GM12873 (cell line): ENCODE results near the gene CD8B.
"Not testable (repeated sequence)": the region's sequence is repeated elsewhere in the genome, so short reads cannot be mapped to it uniquely, and the experiment has no call there.

Experiments used
- TF ChIP-seq, protein P1 (sequence below): IDR thresholded peaks from 2 replicates; pipeline ENCODE4 v1.5.1; 2012; ENCODE audit warnings: low read depth, mild to moderate bottlenecking, moderate library complexity, low read length, control low read depth; ENCODE audit not compliant: insufficient read depth; ENCODE audit errors: missing control alignments

The CD8B gene

DNA sequence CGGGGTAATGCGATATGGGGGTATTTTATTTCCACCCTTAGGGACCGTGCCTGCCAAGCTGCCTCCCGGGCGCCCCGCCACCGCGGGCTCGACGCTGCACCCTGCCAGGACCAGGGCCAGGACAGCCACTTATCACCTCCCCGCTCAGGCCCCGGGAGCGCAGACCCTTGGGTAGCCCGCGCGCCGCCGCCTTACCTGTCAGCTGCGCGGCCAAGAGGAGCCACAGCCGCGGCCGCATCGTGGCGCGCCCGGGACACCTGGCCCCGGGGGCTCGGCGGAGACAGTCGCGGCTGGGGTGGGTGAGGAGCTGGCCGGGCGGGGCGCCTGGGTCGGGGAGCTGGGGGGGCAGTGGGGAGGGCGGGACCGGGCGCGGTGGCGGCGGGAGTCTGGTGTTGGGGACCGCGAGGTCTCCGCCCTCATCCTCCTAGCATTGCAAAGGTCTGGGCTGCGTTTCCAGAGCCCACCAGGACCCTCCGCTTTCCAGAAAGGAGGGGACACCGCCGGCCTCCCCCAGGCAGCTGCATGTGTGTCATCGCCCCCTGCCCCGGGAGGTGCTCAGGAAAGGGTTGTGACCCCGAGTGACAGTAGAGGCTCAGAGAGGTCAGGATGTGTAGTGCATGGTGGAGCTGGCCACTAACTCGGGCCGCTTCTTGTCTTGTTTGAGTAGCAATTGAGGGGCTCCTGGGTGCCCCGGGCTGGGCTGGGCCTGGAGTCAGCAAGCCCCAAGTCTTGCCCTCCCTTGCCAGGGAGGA, at the start of gene CD8B:
Gene CD8B (minus strand): TSS at position 259 of the 752 bp plus-strand sequence. CDS start 21 bp downstream, at position 238.
- TF ChIP-seq, protein P1, sequence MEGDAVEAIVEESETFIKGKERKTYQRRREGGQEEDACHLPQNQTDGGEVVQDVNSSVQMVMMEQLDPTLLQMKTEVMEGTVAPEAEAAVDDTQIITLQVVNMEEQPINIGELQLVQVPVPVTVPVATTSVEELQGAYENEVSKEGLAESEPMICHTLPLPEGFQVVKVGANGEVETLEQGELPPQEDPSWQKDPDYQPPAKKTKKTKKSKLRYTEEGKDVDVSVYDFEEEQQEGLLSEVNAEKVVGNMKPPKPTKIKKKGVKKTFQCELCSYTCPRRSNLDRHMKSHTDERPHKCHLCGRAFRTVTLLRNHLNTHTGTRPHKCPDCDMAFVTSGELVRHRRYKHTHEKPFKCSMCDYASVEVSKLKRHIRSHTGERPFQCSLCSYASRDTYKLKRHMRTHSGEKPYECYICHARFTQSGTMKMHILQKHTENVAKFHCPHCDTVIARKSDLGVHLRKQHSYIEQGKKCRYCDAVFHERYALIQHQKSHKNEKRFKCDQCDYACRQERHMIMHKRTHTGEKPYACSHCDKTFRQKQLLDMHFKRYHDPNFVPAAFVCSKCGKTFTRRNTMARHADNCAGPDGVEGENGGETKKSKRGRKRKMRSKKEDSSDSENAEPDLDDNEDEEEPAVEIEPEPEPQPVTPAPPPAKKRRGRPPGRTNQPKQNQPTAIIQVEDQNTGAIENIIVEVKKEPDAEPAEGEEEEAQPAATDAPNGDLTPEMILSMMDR: not testable (repeated sequence)

DNA sequence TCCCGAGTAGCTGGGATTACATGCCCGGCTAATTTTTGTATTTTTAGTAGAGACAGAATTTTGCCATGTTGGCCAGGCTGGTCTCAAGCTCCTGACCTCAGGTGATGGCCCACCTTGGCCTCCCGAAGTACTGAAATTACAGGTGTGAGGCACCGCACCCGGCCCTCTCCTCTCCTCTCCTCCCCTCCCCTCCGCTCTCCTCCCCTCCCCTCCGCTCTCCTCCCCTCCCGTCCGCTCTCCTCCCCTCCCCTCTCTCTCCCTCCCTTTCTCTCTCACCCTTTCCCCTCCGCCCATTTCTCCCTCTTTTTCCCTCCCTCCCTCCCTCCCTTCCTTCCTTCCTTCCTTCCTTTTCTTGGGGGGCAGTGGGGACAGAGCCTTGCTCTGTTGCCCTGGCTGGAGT, 28.4 kb downstream of the CD8B start:
- TF ChIP-seq, protein P1: no peak

DNA sequence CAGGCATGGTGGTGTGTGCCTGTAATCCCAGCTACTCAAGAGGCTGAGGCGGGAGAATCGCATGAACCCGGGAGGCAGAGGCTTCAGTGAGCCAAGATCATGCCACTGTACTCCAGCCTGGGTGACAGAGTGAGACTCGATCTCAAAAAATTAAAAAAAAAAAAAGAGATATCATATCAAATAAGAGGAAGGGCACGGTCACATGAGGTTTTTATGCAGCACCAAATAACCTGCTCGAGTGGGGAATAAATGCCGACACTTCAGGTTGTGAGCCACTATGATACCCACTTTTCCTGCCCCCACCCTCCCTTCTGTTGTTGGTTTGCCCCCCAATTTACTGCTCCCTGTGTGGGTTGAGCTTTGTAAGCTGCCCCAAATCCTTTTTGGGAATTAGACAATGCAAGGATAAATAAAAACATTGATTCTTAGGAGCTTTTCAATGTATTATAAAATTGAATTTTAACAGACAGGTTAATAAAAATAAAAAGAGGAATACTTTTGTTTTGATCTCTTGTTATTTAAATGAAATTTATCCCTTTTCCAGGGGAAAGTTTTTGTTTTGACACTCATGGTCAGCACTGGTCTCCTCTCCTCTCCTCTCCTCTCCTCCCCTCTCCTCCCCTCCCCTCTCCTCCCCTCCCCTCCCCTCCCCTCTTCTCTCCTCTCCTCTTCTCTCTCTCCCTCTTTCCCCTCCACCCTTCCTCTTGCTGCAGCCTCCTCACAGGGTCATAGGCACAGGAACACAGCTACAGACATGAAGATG, 29.2 kb downstream of the CD8B start:
- TF ChIP-seq, protein P1: no peak

DNA sequence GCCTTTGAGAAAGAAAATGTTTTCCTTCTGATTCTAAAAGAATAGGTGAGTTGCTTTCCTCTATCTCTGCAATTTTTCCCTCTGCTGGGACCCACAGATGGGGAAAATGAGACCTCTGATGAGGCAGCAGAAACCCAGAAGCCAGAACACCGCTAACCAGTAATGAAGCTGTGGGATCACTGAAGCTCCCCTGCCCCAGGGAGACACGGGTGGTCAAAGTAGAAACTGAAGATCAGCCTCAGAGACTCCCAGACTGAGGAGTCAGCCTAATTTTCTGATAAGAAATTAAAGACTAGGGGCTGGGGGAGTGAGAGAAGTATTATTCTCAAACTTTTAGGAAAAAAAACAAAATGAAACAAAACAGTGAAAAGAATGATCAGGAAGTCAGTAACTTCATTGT, 30.1 kb downstream of the CD8B start:
- TF ChIP-seq, protein P1: no peak

DNA sequence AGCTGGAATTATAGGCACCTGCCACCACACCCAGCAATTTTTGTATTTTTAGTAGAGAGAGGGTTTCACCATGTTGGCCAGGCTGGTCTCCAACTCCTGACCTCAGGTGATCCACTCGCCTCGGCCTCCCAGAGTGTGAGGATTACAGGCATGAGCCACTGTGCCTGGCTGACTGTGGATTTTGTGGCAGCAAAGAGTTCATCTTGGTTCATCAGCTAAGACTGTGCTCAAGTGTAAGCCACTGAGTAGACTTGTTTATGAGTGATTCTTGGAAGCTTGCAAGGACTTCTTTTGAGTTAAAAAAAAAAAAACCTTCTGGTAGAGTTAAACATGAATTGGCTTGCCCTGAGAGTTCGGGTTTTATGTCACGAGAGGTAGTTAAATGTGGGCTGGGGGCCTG, 34.7 kb downstream of the CD8B start:
- TF ChIP-seq, protein P1: no peak

DNA sequence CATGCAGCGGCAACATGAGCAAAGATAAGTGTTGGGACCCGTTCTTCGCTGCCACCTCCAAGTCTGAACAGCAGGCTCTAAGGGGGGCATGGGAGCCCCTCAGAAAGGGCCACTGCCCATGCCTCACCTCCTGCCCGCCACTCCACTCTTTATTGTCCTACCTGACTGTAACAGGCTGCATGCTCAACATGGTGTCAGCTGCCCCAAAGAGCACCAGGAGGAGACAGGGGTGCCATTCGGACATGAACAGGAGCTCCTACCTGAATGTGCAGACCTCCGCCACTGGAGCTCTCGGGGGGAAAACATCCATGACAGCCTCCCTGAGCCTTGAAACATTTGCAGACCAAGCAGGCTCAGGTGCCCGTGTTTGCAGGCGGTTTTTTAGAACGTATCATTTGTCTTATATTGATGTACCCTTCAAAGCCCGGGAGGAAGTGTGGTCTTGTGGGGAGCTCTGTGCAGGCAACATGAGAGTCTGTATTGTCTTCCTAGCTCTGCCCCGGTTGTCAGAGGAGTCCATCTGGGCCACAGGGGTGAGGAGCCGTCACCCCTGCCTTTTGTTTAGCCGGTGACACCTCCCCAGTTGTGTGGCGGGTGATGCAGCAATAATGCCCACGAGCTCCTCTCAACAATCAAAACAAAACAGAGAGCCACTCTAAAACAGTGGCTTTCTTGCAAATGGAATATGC, 35.8 kb downstream of the CD8B start:
- TF ChIP-seq, protein P1: no peak
